Measurements from ENCODE around the gene GCC2. TPM values are rescaled to one million over a fixed set of nuclear protein-coding genes. Genes with fewer than 3 reads are reported as not detected.
"Not testable (repeated sequence)": the region's sequence is repeated elsewhere in the genome, so short reads cannot be mapped to it uniquely, and the experiment has no call there.

The GCC2 gene
- total and polyA plus RNA-seq, 2 donors, result 15.3 to 110 TPM

DNA sequence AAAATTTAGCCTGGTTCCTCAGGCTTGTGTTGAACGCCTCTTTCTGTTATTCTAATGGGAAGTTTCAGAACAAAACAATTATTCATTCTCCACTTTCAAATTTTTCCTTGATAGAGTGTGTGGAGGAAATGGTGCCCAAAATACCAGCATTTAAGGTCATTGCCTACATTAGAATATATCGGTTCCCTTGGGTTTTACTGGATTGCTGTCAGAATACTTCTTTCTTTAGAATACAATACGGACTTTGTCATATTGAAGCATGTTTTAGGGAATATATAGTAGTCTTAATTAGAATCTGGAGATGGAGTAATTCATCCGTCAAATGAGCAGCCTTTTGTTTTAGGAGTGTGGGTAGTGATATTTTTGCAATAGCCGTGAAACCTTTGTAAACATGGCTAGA, 98.6 kb downstream of the GCC2 start:
- H3K27ac ChIP-seq (ENCODE audit: low read depth), result no peak overlapping the region
- 83% methylated on average over 5 of the region's 5 CpGs for WGBS
- no peaks in the 10 kb centered on the region for H3K4me1 ChIP-seq (ENCODE audit: insufficient read depth)
- H3K4me3 ChIP-seq (ENCODE audit: low read depth, low read length), result no peak overlapping the region
- DNase-seq (ENCODE audit: extremely low spot score), result no peak
- H3K36me3 ChIP-seq (ENCODE audit: insufficient read depth), result no peaks in the 10 kb centered on the region

DNA sequence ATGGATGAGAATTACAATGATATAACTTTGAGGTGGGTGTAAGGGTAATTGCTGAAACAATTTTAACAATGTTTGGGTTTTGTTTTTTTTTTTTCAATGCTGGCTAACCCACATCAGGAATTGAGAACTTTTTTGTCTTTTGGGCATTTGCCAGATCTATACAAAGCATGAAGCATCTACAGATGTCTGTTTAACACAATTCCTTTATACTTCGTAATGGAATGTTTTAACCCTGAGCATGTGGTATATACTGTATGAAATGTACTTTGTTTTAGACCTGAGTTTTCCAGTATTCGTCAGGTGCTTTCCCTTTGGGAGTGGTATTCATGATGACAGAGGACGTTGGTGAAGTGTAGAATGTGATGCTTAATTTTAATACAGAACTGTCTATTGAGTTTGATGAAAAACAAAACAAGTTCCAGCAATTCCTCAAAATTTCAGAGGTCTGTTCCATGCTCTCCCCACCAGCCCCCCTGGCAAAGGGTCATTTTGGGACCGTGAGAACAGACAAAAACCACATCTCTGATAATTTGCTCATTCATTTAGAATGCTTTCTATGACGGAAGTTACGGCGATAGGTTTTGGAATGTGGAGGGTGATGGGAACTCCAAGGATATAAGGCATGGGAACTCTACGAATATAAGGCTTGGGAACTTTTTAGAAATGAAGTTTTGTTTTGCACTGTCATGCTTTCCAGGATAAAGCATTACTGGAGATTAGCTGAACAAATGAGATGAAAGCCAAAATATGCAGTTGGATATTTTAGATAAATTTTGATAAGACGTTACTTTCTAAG, 99.4 kb downstream of the GCC2 start:
- DNase-seq (ENCODE audit: extremely low spot score), result no peak
- H3K27ac ChIP-seq (ENCODE audit: low read depth), result no peak overlapping the region
- WGBS, result 58% methylated on average over 9 of the region's 9 CpGs

GRCh38 chr2:108552566-108552965, 103.6 kb downstream of the GCC2 start:
- no peak overlapping the region for H3K27ac ChIP-seq (ENCODE audit: low read depth)
- DNase-seq (ENCODE audit: extremely low spot score), result no peak
- H3K4me1 ChIP-seq (ENCODE audit: insufficient read depth), result peaks cover 3% of the 10 kb centered on the region
- no peak overlapping the region for H3K4me3 ChIP-seq (ENCODE audit: low read depth, low read length)
- WGBS, result 65% methylated on average over 2 of the region's 2 CpGs
- H3K36me3 ChIP-seq (ENCODE audit: insufficient read depth), result no peaks in the 10 kb centered on the region

More for the DNA sequence above, 99.4 kb downstream of the GCC2 start:
- Histone ChIP-seq H3K4me1 (ENCODE audit: insufficient read depth) (peaks cover 3% of the 10 kb centered on the region), H3K36me3 (ENCODE audit: insufficient read depth) (no peaks in the 10 kb centered on the region), H3K4me3 (ENCODE audit: low read depth, low read length) (no peak overlapping the region)

DNA sequence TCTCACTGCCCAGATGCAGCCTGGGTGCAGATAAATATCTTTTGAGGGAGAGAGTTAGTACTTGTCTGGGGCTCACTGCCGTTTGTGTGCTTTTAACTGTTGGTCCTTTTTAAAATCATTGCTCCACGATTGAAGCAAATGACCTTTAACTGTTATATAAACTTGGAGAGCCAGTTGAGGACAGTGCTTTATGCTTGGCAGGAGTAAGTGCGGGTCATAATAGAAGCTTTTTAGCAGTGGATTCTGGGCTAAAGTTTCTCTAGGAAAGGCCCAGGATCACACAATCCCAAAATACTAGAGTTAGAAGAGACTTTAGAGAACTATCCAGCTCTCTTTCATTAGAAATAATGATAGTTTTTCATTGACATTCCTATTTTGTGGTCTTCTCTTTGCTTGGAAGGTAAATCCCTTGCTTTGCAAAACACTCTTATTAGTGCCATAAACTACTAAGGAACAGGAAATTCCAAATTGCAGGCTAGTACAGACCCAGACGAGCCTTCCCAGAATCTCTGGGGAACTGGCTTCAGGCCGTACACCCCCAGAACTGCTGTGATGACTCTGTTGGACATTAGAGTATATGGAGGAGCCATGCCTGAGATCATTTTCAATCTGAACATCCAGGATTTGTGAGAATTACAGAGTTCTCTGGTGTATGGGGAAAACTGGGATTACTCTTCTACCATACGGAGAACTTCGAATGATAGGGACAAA, 104.4 kb downstream of the GCC2 start:
- WGBS, result 30% methylated on average over 7 of the region's 7 CpGs
- no peak overlapping the region for H3K27ac ChIP-seq (ENCODE audit: low read depth)
- peaks cover 3% of the 10 kb centered on the region for H3K4me1 ChIP-seq (ENCODE audit: insufficient read depth)
- no peak for DNase-seq (ENCODE audit: extremely low spot score)
- H3K4me3 ChIP-seq (ENCODE audit: low read depth, low read length), result no peak overlapping the region
- no peaks in the 10 kb centered on the region for H3K36me3 ChIP-seq (ENCODE audit: insufficient read depth)

- Histone ChIP-seq H3K36me3 (ENCODE audit: insufficient read depth) (no peaks in the 10 kb centered on the region), H3K4me3 (ENCODE audit: low read depth, low read length) (no peak overlapping the region), H3K4me1 (ENCODE audit: insufficient read depth) (peaks cover 3% of the 10 kb centered on the region), H3K27ac (ENCODE audit: low read depth) (no peak overlapping the region)
- WGBS, result 89% methylated on average over 5 of the region's 5 CpGs
- no peak for DNase-seq (ENCODE audit: extremely low spot score)
These were observed 105.5 kb downstream of the GCC2 start for GRCh38 chr2:108554528-108554927.

GRCh38 chr2:108555572-108555971, 106.6 kb downstream of the GCC2 start:
- Histone ChIP-seq H3K4me1 (ENCODE audit: insufficient read depth) (peaks cover 3% of the 10 kb centered on the region), H3K4me3 (ENCODE audit: low read depth, low read length) (no peak overlapping the region), H3K36me3 (ENCODE audit: insufficient read depth) (no peaks in the 10 kb centered on the region), H3K27ac (ENCODE audit: low read depth) (no peak overlapping the region)
- WGBS, result 97% methylated on average over 2 of the region's 2 CpGs
- DNase-seq (ENCODE audit: extremely low spot score), result no peak

GRCh38 chr2:108556581-108556980, 107.6 kb downstream of the GCC2 start:
- 82% methylated on average over 2 of the region's 2 CpGs for WGBS
- not testable (repeated sequence) for DNase-seq (ENCODE audit: extremely low spot score); H3K27ac ChIP-seq (ENCODE audit: low read depth); H3K4me1 ChIP-seq (ENCODE audit: insufficient read depth); H3K36me3 ChIP-seq (ENCODE audit: insufficient read depth); H3K4me3 ChIP-seq (ENCODE audit: low read depth, low read length)

Small RNAs within 50 kb of the gene (small RNA-seq; reads per million reads assigned to genes)
- gene SMIM12P1, result not detected

Other genes with a start within 250 kb of the GCC2 start
- not detected for gene SULT1C3, start 209.2 kb upstream of the GCC2 start, total RNA-seq
- not detected for gene SULT1C3, start 209.2 kb upstream of the GCC2 start, polyA plus RNA-seq
- 3.3 TPM for gene SULT1C2, start 160.3 kb upstream of the GCC2 start, total RNA-seq
- 0.15 TPM for gene SULT1C2, start 160.3 kb upstream of the GCC2 start, polyA plus RNA-seq
- 31.9 TPM for gene SULT1C4, start 71.3 kb upstream of the GCC2 start, total RNA-seq
- gene SULT1C4, start 71.3 kb upstream of the GCC2 start, polyA plus RNA-seq, result 4.6 TPM
- gene LIMS1, start 85.3 kb downstream of the GCC2 start, total RNA-seq, result 94.1 TPM
- gene LIMS1, start 85.3 kb downstream of the GCC2 start, polyA plus RNA-seq, result 45.1 TPM

All from urinary bladder (tissue), 4 donors.